HEK293 (cell line): Measurements from ENCODE around the gene NDST4.

Source experiments
- CTCF ChIP-seq: fragments of 450-650 bp; formaldehyde crosslinking; IDR thresholded peaks from 2 replicates; pipeline ENCODE4 v1.5.1; 2016; ENCODE audit warnings: missing biosample characterization, missing genetic modification characterization
- ZBTB26 ChIP-seq: fragments of 450-650 bp; formaldehyde crosslinking; optimal IDR thresholded peaks from 2 replicates; pipeline ENCODE3; 2016; ENCODE audit warnings: missing biosample characterization, mild to moderate bottlenecking, missing genetic modification characterization
- ZNF354C ChIP-seq: fragments of 450-650 bp; formaldehyde crosslinking; IDR thresholded peaks from 2 replicates; pipeline ENCODE4 v1.5.1; 2016; ENCODE audit warnings: missing biosample characterization, missing genetic modification characterization, low read depth, borderline replicate concordance

GRCh38 chr4:114866901-114867670 is 246.3 kb downstream of the NDST4 start:
- TF ChIP-seq ZNF354C (tag by site-specific recombination) (no peak), CTCF (tag by site-specific recombination) (no peak), ZBTB26 (no peak)
